Lung (tissue), 12 donors: ENCODE data around the gene CPLANE2. TPM values are rescaled to one million over a fixed set of nuclear protein-coding genes. Genes with fewer than 3 reads are reported as not detected.

Experiments used
- ATAC-seq: fragments of 200-7000 bp; cut with Tn5 transposase; one replicate; pipeline ENCODE4 v1.9.1; 2020; ENCODE audit warnings: moderate number of reproducible peaks; ENCODE audit not compliant: insufficient read depth, low FRiP score
- DNase-seq, 3 donors: peaks; one replicate each; pipeline ENCODE4 v3.0.0-alpha.2; 2013 to 2017
- H3K27ac ChIP-seq, 2 donors: one replicate each; pipeline ENCODE4 v1.5.1; 2013; ENCODE audit warnings: mild to moderate bottlenecking in 2 of 2, moderate library complexity in 2 of 2, control low read depth in 1 of 2, inconsistent platforms in 1 of 2, low read depth in 1 of 2, low read length in 1 of 2
- H3K27me3 ChIP-seq, 3 donors: one replicate each; pipeline ENCODE4 v1.5.1; 2013; ENCODE audit warnings: low read length in 2 of 3; ENCODE audit not compliant: control insufficient read depth in 3 of 3, insufficient read depth in 3 of 3
- H3K36me3 ChIP-seq, 4 donors: one replicate each; pipeline ENCODE4 v1.5.1; 2013; ENCODE audit warnings: low read length in 4 of 4, mild to moderate bottlenecking in 1 of 4, moderate library complexity in 1 of 4; ENCODE audit not compliant: control insufficient read depth in 4 of 4, insufficient read depth in 4 of 4
- H3K4me1 ChIP-seq, 5 donors: one replicate each; pipeline ENCODE4 v1.5.1; 2013; ENCODE audit warnings: low read length in 5 of 5, mild to moderate bottlenecking in 2 of 5, moderate library complexity in 1 of 5; ENCODE audit not compliant: control insufficient read depth in 5 of 5, insufficient read depth in 5 of 5
- H3K4me3 ChIP-seq: one replicate; pipeline ENCODE4 v1.5.1; 2013; ENCODE audit warnings: mild to moderate bottlenecking, control low read depth, moderate library complexity
- H3K9ac ChIP-seq, 2 donors: one replicate each; pipeline ENCODE4 v1.5.1; 2013; ENCODE audit warnings: low read length in 2 of 2, control low read depth in 1 of 2; ENCODE audit not compliant: insufficient read depth in 1 of 2
- H3K9me3 ChIP-seq, 4 donors: one replicate each; pipeline ENCODE4 v1.5.1; 2013; ENCODE audit warnings: low read length in 3 of 4, mild to moderate bottlenecking in 1 of 4, moderate library complexity in 1 of 4; ENCODE audit not compliant: control insufficient read depth in 4 of 4, insufficient read depth in 3 of 4
- WGBS, 2 donors: extraction: QIAGEN DNeasy Blood & Tissue Kit; methylation state at CpG; one replicate each; pipeline ENCODE4 v1.1.7; 2013; 5-methylcytosine and 5-hydroxymethylcytosine counted together
- polyA plus RNA-seq, 2 donors: library from polyadenylated mRNA; stranded (reverse); fragments of 200-250 nt; gene quantifications; one replicate each; pipeline ENCODE4 v1.2.1, GENCODE V29; 2013
- total RNA-seq, 2 donors: library from RNA; depleted of rRNA in 1 of 2; stranded (reverse); fragments of >200 nt in 1 of 2; gene quantifications; one replicate each; pipeline ENCODE4 v1.2.1, GENCODE V29; 2014 to 2021
- TF ChIP-seq, protein P1 (sequence below): IDR thresholded peaks from 2 replicates; pipeline ENCODE4 v1.5.1; 2012; ENCODE audit warnings: mild to moderate bottlenecking; ENCODE audit errors: control extremely low read depth, extremely low read depth
- donor health status: control.
- donor health status: control.
- donor health status: Bipolar disorder and iron deficiency.
- donor health status: healthy.
- donor health status: DM: yes; HTN: yes; CAD: no.

The CPLANE2 gene
- total and polyA plus RNA-seq, 4 donors = 4.5 to 13.7 (median 5.6) TPM

GRCh38 chr1:16208270-16208987 lies 28.6 kb downstream of the CPLANE2 start:
- 84 to 93% methylated on average over 13 of the region's 13 CpGs for WGBS, 2 donors
- ATAC-seq = no peak
- TF ChIP-seq, protein P1, sequence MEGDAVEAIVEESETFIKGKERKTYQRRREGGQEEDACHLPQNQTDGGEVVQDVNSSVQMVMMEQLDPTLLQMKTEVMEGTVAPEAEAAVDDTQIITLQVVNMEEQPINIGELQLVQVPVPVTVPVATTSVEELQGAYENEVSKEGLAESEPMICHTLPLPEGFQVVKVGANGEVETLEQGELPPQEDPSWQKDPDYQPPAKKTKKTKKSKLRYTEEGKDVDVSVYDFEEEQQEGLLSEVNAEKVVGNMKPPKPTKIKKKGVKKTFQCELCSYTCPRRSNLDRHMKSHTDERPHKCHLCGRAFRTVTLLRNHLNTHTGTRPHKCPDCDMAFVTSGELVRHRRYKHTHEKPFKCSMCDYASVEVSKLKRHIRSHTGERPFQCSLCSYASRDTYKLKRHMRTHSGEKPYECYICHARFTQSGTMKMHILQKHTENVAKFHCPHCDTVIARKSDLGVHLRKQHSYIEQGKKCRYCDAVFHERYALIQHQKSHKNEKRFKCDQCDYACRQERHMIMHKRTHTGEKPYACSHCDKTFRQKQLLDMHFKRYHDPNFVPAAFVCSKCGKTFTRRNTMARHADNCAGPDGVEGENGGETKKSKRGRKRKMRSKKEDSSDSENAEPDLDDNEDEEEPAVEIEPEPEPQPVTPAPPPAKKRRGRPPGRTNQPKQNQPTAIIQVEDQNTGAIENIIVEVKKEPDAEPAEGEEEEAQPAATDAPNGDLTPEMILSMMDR = no peak
- Histone ChIP-seq H3K9ac (no peak overlapping the region), H3K36me3 (no peaks in the 10 kb centered on the region), H3K4me1 (peaks cover 0 to 27% (median 2%) of the 10 kb centered on the region in 5 donors), H3K27ac (no peak overlapping the region), H3K27me3 (no peaks in the 10 kb centered on the region), H3K4me3 (no peak overlapping the region), H3K9me3 (no peaks in the 10 kb centered on the region)
- DNase-seq = no peak

DNA sequence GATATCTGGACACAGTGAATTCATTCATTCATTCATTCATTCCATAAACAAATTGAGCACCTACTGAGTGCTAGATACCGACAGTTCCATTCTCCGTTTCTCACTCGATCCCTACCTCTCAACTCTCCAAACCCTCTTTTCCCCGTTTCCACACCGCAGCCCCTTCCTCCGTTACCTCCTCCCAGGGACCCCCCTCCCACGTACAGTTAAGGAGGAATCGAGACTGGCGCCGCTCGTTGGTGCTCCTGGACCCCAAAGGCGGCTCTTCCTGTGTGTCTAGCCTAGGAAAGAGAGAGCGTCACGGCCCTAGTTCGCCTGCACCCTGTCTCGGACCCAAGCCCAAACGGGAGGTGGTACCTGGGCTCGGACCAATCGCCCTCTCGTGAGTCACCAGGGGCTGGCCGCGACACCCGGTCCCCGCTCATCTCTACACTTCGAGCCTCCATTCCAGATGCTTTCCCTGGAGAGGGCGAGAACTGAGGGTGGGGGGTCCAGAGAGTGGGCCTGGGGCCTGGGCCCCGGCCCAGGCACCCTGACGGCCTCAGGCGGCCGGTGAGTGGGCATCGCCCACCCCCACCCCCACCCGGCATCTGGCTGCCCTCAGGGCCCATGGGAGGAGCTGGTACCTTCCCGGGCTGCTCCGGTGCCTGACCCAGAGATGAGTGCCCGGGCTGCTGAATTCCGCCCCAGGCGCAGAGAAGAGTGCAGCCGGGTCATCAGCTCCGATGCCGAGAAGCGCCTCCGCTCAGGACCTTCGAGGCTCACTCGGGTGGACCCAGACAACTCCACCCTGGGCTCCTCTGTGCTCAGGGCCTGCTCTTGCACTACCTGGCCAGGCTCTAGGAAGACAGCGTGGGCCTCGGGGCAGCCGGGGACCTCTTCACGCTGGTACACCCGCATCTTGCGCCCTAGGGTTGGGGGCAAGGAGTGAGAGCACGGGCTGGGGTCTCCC lies 29.4 kb downstream of the CPLANE2 start:
- peak overlapping the region; percentile 86 to 90 for H3K27ac ChIP-seq
- WGBS, 2 donors = 60 to 64% methylated on average over 51 of the region's 51 CpGs
- H3K4me1 ChIP-seq = peaks cover 0 to 22% (median 2%) of the 10 kb centered on the region in 5 donors
- no peaks in the 10 kb centered on the region for H3K36me3 ChIP-seq
- no peaks in the 10 kb centered on the region for H3K9me3 ChIP-seq
- H3K9ac ChIP-seq = peak overlapping the region; percentile 48 to 75
- no peak for DNase-seq
- H3K4me3 ChIP-seq = no peak overlapping the region
- TF ChIP-seq, protein P1 = no peak
- H3K27me3 ChIP-seq = no peaks in the 10 kb centered on the region
- no peak for ATAC-seq

- Histone ChIP-seq H3K27me3 (no peaks in the 10 kb centered on the region), H3K4me3 (peak overlapping the region; percentile 14), H3K36me3 (peaks cover 0 to 5% (median 0%) of the 10 kb centered on the region in 4 donors), H3K9me3 (no peaks in the 10 kb centered on the region), H3K27ac (peak overlapping the region; percentile 86 to 90), H3K9ac (peak overlapping the region; percentile 48 to 75), H3K4me1 (peaks cover 0 to 21% (median 2%) of the 10 kb centered on the region in 5 donors)
- ATAC-seq = peak; percentile 95
- DNase-seq = peak; percentile 98
- 0 to 1% methylated on average over 71 to 87 of the region's 87 CpGs for WGBS, 2 donors
- TF ChIP-seq, protein P1 = no peak
Measured at GRCh38 chr1:16206547-16207317, 30.3 kb downstream of the CPLANE2 start.
